Measurements from ENCODE around the gene ZNF629. TPM values are rescaled to one million over a fixed set of nuclear protein-coding genes. Genes with fewer than 3 reads are reported as not detected.

Gene ZNF629
- total and polyA plus RNA-seq, 7 donors, result 1.5 to 15.9 (median 7.8) TPM

GRCh38 chr16:30743716-30744115, 43.3 kb downstream of the ZNF629 start:
- 57 to 86% (median 76%) methylated on average over 11 of the region's 11 CpGs for WGBS, 3 donors
- peak; percentile 56 to 79 for DNase-seq
- Histone ChIP-seq H3K4me3 (no peak overlapping the region), H3K9me3 (no peaks in the 10 kb centered on the region), H3K27ac (peak overlapping the region; percentile 36), H3K36me3 (ENCODE audit: insufficient read depth in 1 of 2, low read depth in 1 of 2) (peaks cover 4 to 56% of the 10 kb centered on the region in 2 donors), H3K4me1 (no peaks in the 10 kb centered on the region), H3K27me3 (ENCODE audit: insufficient read depth in 3 of 3, low read length in 2 of 3) (no peaks in the 10 kb centered on the region)
- TF ChIP-seq CTCF (IDR thresholded peaks at IDR 0.05), result no peak
- intact Hi-C loops (cut with DNase I), result loop anchor here (5.0 kb wide), 2 partner anchors 36 to 41 kb away; no protein-coding TSS in a partner anchor
- ATAC-seq, result no peak

- no peaks in the 10 kb centered on the region for H3K27me3 ChIP-seq (ENCODE audit: insufficient read depth in 3 of 3, low read length in 2 of 3)
- H3K9me3 ChIP-seq, result no peaks in the 10 kb centered on the region
- WGBS, 3 donors, result 79 to 91% (median 82%) methylated on average over 6 of the region's 6 CpGs
- no peak for DNase-seq
- H3K4me1 ChIP-seq, result no peaks in the 10 kb centered on the region
- H3K27ac ChIP-seq, result no peak overlapping the region
- TF ChIP-seq CTCF (IDR thresholded peaks at IDR 0.05), result no peak
- ATAC-seq, result peak in 1 of 4 donors; percentile 19
- intact Hi-C loops (cut with DNase I), result loop anchor here (5.0 kb wide), 2 partner anchors 34 to 39 kb away; no protein-coding TSS in a partner anchor
- no peak overlapping the region for H3K4me3 ChIP-seq
- H3K36me3 ChIP-seq (ENCODE audit: insufficient read depth in 1 of 2, low read depth in 1 of 2), result peaks cover 11 to 78% of the 10 kb centered on the region in 2 donors
These were observed 45.5 kb downstream of the ZNF629 start for GRCh38 chr16:30741461-30741914.

GRCh38 chr16:30740364-30741251, 46.4 kb downstream of the ZNF629 start:
- peak; percentile 62 to 77 (median 68) for ATAC-seq
- no peak for TF ChIP-seq CTCF (IDR thresholded peaks at IDR 0.05)
- intact Hi-C loops (cut with DNase I), result loop anchor here (5.0 kb wide), 2 partner anchors 33 to 38 kb away; no protein-coding TSS in a partner anchor
- peak overlapping the region; percentile 19 for H3K27ac ChIP-seq
- no peaks in the 10 kb centered on the region for H3K4me1 ChIP-seq
- no peaks in the 10 kb centered on the region for H3K27me3 ChIP-seq (ENCODE audit: insufficient read depth in 3 of 3, low read length in 2 of 3)
- no peak overlapping the region for H3K4me3 ChIP-seq
- DNase-seq, result peak; percentile 83 to 91
- H3K36me3 ChIP-seq (ENCODE audit: insufficient read depth in 1 of 2, low read depth in 1 of 2), result peaks cover 11 to 82% of the 10 kb centered on the region in 2 donors
- H3K9me3 ChIP-seq, result no peaks in the 10 kb centered on the region
- WGBS, 3 donors, result 41 to 53% (median 49%) methylated on average over 8 of the region's 8 CpGs

- H3K36me3 ChIP-seq (ENCODE audit: insufficient read depth in 1 of 2, low read depth in 1 of 2), result peaks cover 14 to 81% of the 10 kb centered on the region in 2 donors
- no peaks in the 10 kb centered on the region for H3K27me3 ChIP-seq (ENCODE audit: insufficient read depth in 3 of 3, low read length in 2 of 3)
- ATAC-seq, result no peak
- H3K4me1 ChIP-seq, result no peaks in the 10 kb centered on the region
- no peaks in the 10 kb centered on the region for H3K9me3 ChIP-seq
- intact Hi-C loops (cut with DNase I), result loop anchor here in 1 of 2 donors (2.0 kb wide), 1 partner anchor 14 kb away; no protein-coding TSS in a partner anchor
- no peak for DNase-seq
- 87 to 88% (median 87%) methylated on average over 36 to 37 of the region's 37 CpGs for WGBS, 3 donors
- TF ChIP-seq CTCF (IDR thresholded peaks at IDR 0.05), result no peak
- H3K27ac ChIP-seq, result no peak overlapping the region
- no peak overlapping the region for H3K4me3 ChIP-seq
These were observed 47.7 kb downstream of the ZNF629 start for GRCh38 chr16:30738984-30739951.
